IMR-90 (cell line): ENCODE data around the gene FAT1. TPM values are rescaled to one million over a fixed set of nuclear protein-coding genes. Genes with fewer than 3 reads are reported as not detected.

ENCODE experiments used
- ATAC-seq: fragments of 200-7000 bp; cut with Tn5 transposase; 2 replicates; pipeline ENCODE4 v1.9.1; 2020; ENCODE audit warnings: low read depth, mild to moderate bottlenecking, moderate library complexity
- BruUV-seq: library from RNA; stranded (reverse); fragments of 400-500 nt; replicated peaks from 2 replicates; lab custom pipeline; 2021; lab: Mats Ljungman, UMichigan
- CTCF ChIA-PET: fragments of 300-600 bp; formaldehyde crosslinking; extraction: SDS; loops from one replicate; lab custom pipeline; 2021; ENCODE audit warnings: antibody characterized with exemption; lab: Yijun Ruan, JAX
- POLR2A ChIA-PET: fragments of 300-600 bp; sonication (Branson Sonifier 250); formaldehyde crosslinking; loops from one replicate; lab custom pipeline; 2022; ENCODE audit warnings: antibody characterized with exemption; ENCODE audit not compliant: unreplicated experiment; lab: Charles Lee
- DNase-seq: peaks from one replicate; pipeline ENCODE4 v3.0.0; 2013
- H2AFZ ChIP-seq: replicated peaks from 2 replicates; pipeline ENCODE3; 2013; ENCODE audit warnings: low read length, mild to moderate bottlenecking; ENCODE audit not compliant: poor library complexity
- H2AK5ac ChIP-seq: 2 replicates; pipeline ENCODE4 v1.6.1; 2013; ENCODE audit warnings: low read depth, low read length, inconsistent platforms
- H2AK9ac ChIP-seq: replicated peaks from 2 replicates; pipeline ENCODE3; 2013; ENCODE audit warnings: mild to moderate bottlenecking, low read depth, low read length, moderate library complexity; ENCODE audit not compliant: poor library complexity
- H2BK120ac ChIP-seq: 2 replicates; pipeline ENCODE4 v1.6.1; 2013; ENCODE audit warnings: low read depth, low read length, inconsistent platforms
- H2BK15ac ChIP-seq: 3 replicates; pipeline ENCODE4 v1.6.1; 2013; ENCODE audit warnings: low read depth, low read length, inconsistent platforms
- H2BK20ac ChIP-seq: 2 replicates; pipeline ENCODE4 v1.6.1; 2013; ENCODE audit warnings: low read depth, mild to moderate bottlenecking, inconsistent platforms, low read length, moderate library complexity
- H2BK5ac ChIP-seq: 2 replicates; pipeline ENCODE4 v1.6.1; 2013; ENCODE audit warnings: mild to moderate bottlenecking, low read depth, low read length, inconsistent platforms; ENCODE audit not compliant: poor library complexity, severe bottlenecking
- H3K14ac ChIP-seq: replicated peaks from 2 replicates; pipeline ENCODE4 v1.6.1; 2013; ENCODE audit warnings: low read depth, low read length, inconsistent platforms
- H3K18ac ChIP-seq: 2 replicates; pipeline ENCODE4 v1.6.1; 2013; ENCODE audit warnings: low read depth, low read length, control low read depth
- H3K23ac ChIP-seq: 2 replicates; pipeline ENCODE4 v1.6.1; 2013; ENCODE audit warnings: low read depth, low read length, inconsistent platforms
- H3K27ac ChIP-seq: 2 replicates; pipeline ENCODE4 v1.5.1; 2013; ENCODE audit warnings: mild to moderate bottlenecking, control low read depth, low read length; ENCODE audit not compliant: insufficient read depth
- H3K27me3 ChIP-seq: 2 replicates; pipeline ENCODE4 v1.6.1; 2013; ENCODE audit warnings: low read length; ENCODE audit not compliant: control insufficient read depth, insufficient read depth
- H3K36me3 ChIP-seq: 2 replicates; pipeline ENCODE4 v1.6.1; 2013; ENCODE audit warnings: low read length, mixed read lengths; ENCODE audit not compliant: control insufficient read depth, insufficient read depth
- H3K4ac ChIP-seq: 2 replicates; pipeline ENCODE4 v1.6.1; 2013; ENCODE audit warnings: low read depth, low read length, inconsistent platforms
- H3K4me1 ChIP-seq: 2 replicates; pipeline ENCODE4 v1.6.1; 2013; ENCODE audit warnings: low read length, mixed read lengths; ENCODE audit not compliant: control insufficient read depth, insufficient read depth
- H3K4me2 ChIP-seq: 2 replicates; pipeline ENCODE4 v1.6.1; 2013; ENCODE audit warnings: low read depth, mild to moderate bottlenecking, control low read depth, low read length, moderate library complexity
- H3K4me3 ChIP-seq: 2 replicates; pipeline ENCODE4 v1.5.1; 2013; ENCODE audit warnings: low read depth, mild to moderate bottlenecking, control low read depth, low read length, moderate library complexity; ENCODE audit not compliant: insufficient read depth
- H3K56ac ChIP-seq: 2 replicates; pipeline ENCODE4 v1.6.1; 2013; ENCODE audit warnings: low read length, inconsistent platforms; ENCODE audit not compliant: insufficient read depth; ENCODE audit errors: extremely low read depth
- H3K79me1 ChIP-seq, 2 experiments: 2 replicates each; pipeline ENCODE4 v1.6.1; 2013; ENCODE audit warnings: low read length in 2 of 2, inconsistent platforms in 1 of 2, low read depth in 1 of 2
- H3K9ac ChIP-seq: 2 replicates; pipeline ENCODE4 v1.6.1; 2013; ENCODE audit warnings: low read depth, low read length, control low read depth
- H3K9me1 ChIP-seq: 2 replicates; pipeline ENCODE4 v1.6.1; 2013; ENCODE audit warnings: low read length, inconsistent platforms; ENCODE audit not compliant: insufficient read depth
- H3K9me3 ChIP-seq: 2 replicates; pipeline ENCODE4 v1.6.1; 2013; ENCODE audit warnings: low read length; ENCODE audit not compliant: control insufficient read depth, insufficient read depth
- H4K20me1 ChIP-seq: 2 replicates; pipeline ENCODE4 v1.6.1; 2013; ENCODE audit warnings: low read length, inconsistent platforms; ENCODE audit not compliant: insufficient read depth
- H4K5ac ChIP-seq: 2 replicates; pipeline ENCODE4 v1.6.1; 2013; ENCODE audit warnings: mild to moderate bottlenecking, low read depth, low read length, control low read depth
- H4K8ac ChIP-seq, 2 experiments: 2 replicates each; pipeline ENCODE4 v1.6.1; 2013; ENCODE audit warnings: low read depth in 2 of 2, low read length in 2 of 2, control low read depth in 1 of 2, inconsistent platforms in 1 of 2
- H4K91ac ChIP-seq: 2 replicates; pipeline ENCODE4 v1.6.1; 2013; ENCODE audit warnings: low read depth, low read length, inconsistent platforms; ENCODE audit not compliant: insufficient read depth
- BHLHE40 ChIP-seq: fragments of 150-350 bp; IDR thresholded peaks from 2 replicates; pipeline ENCODE4 v1.6.1; 2016; ENCODE audit warnings: mild to moderate bottlenecking, low read depth, low read length
- CEBPB ChIP-seq: IDR thresholded peaks from 2 replicates; pipeline ENCODE4 v1.6.1; 2012; ENCODE audit warnings: low read depth, low read length, improper control_type of control experiment
- CHD1 ChIP-seq: IDR thresholded peaks from 2 replicates; pipeline ENCODE4 v1.6.1; 2012; ENCODE audit warnings: low read depth, low read length, improper control_type of control experiment
- CTCF ChIP-seq: conservative IDR thresholded peaks from 2 replicates; pipeline ENCODE4 v1.5.1; 2012; ENCODE audit warnings: mild to moderate bottlenecking, low read depth, low read length, improper control_type of control experiment
- ELK1 ChIP-seq: fragments of 150-350 bp; IDR thresholded peaks from 2 replicates; pipeline ENCODE4 v1.6.1; 2016; ENCODE audit warnings: low read depth, mild to moderate bottlenecking, low read length, moderate library complexity, borderline replicate concordance
- FOS ChIP-seq: fragments of 150-350 bp; IDR thresholded peaks from 2 replicates; pipeline ENCODE4 v1.6.1; 2016; ENCODE audit warnings: low read depth, low read length
- MAFK ChIP-seq: IDR thresholded peaks from 2 replicates; pipeline ENCODE4 v1.6.1; 2012; ENCODE audit warnings: low read depth, low read length, improper control_type of control experiment
- MAZ ChIP-seq: IDR thresholded peaks from 2 replicates; pipeline ENCODE4 v1.6.1; 2012; ENCODE audit warnings: low read depth, mild to moderate bottlenecking, low read length, improper control_type of control experiment, moderate library complexity, borderline replicate concordance
- MXI1 ChIP-seq: IDR thresholded peaks from 2 replicates; pipeline ENCODE4 v1.6.1; 2012; ENCODE audit warnings: low read depth, mild to moderate bottlenecking, low read length, moderate library complexity, borderline replicate concordance
- NFE2L2 ChIP-seq: fragments of 150-350 bp; IDR thresholded peaks from 2 replicates; pipeline ENCODE4 v1.6.1; 2016; ENCODE audit warnings: low read depth, mild to moderate bottlenecking, low read length
- POLR2A ChIP-seq: IDR thresholded peaks from 2 replicates; pipeline ENCODE4 v1.6.1; 2012; ENCODE audit warnings: mild to moderate bottlenecking, low read depth, low read length
- RAD21 ChIP-seq: IDR thresholded peaks from 2 replicates; pipeline ENCODE4 v1.6.1; 2012; ENCODE audit warnings: low read length, improper control_type of control experiment
- RCOR1 ChIP-seq: IDR thresholded peaks from 2 replicates; pipeline ENCODE4 v1.6.1; 2012; ENCODE audit warnings: mild to moderate bottlenecking, low read length, improper control_type of control experiment; ENCODE audit not compliant: insufficient replicate concordance
- RFX5 ChIP-seq: IDR thresholded peaks from 2 replicates; pipeline ENCODE4 v1.8.0; 2012; ENCODE audit warnings: low read depth, mild to moderate bottlenecking, low read length, moderate library complexity
- SMC3 ChIP-seq: fragments of 150-350 bp; IDR thresholded peaks from 2 replicates; pipeline ENCODE4 v1.6.1; 2016; ENCODE audit warnings: low read depth, mild to moderate bottlenecking, antibody characterized with exemption, low read length, moderate library complexity
- USF2 ChIP-seq: fragments of 150-350 bp; IDR thresholded peaks from 2 replicates; pipeline ENCODE4 v1.6.1; 2017; ENCODE audit warnings: mild to moderate bottlenecking, antibody characterized with exemption, low read length, low read depth
- WGBS, 2 experiments: methylation state at CpG; one replicate each; pipeline versions ENCODE4 v1.1.5 to v1.1.7; 2013; ENCODE audit warnings: missing lambda C conversion rate in 2 of 2; ENCODE audit not compliant: insufficient read length in 1 of 2; ENCODE audit errors: extremely low coverage in 2 of 2; 5-methylcytosine and 5-hydroxymethylcytosine counted together
- dilution Hi-C: fragments of 300-500 bp; cut with HindIII; formaldehyde crosslinking; loops from one replicate; pipeline ENCODE4 v1.14.3; 2018; ENCODE audit warnings: low sequenced_read_pairs; ENCODE audit not compliant: unreplicated experiment
- in situ Hi-C: fragments of 300-500 bp; cut with MboI; formaldehyde crosslinking; loops from 3 replicates; pipeline ENCODE4 v1.14.3; 2019; ENCODE audit warnings: low sequenced_read_pairs, inconsistent platforms, mixed read lengths
- intact Hi-C: fragments of 100-400 bp; cut with micrococcal nuclease; formaldehyde crosslinking; loops from 2 replicates; pipeline ENCODE4 v1.10.0; 2022
- polyA plus RNA-seq, 3 experiments: library from polyadenylated mRNA; depleted of rRNA; stranded (reverse); fragments of >200 nt; gene quantifications; 2 replicates each; pipeline ENCODE4 v1.2.3, GENCODE V29; 2012; ENCODE audit warnings: low replicate concordance in 1 of 3
- total RNA-seq: library from RNA; depleted of rRNA; stranded (reverse); fragments of >200 nt; gene quantifications from 2 replicates; pipeline ENCODE4 v1.2.3, GENCODE V29; 2012

Gene FAT1
- total and polyA plus RNA-seq, 2 of the 4 experiments (the other 2 are of a cell fraction): 156 to 519 TPM

- ATAC-seq: no peak
- TSS peak; percentile 95 for BruUV-seq
- H3K9me1 ChIP-seq: peaks cover 9% of the 10 kb centered on the region; the same call in 1 of the 2 replicates
- H3K56ac ChIP-seq: no peak overlapping the region
- H3K18ac ChIP-seq: no peak overlapping the region
- H4K8ac ChIP-seq: no peak overlapping the region
- intact Hi-C loops (loop anchor here (5.0 kb wide), 1 partner anchor 101 kb away; no protein-coding TSS in a partner anchor), in situ Hi-C loops (loop anchor here (10.0 kb wide), 1 partner anchor 294 kb away; no protein-coding TSS in a partner anchor), dilution Hi-C loops (no loop called here)
- no peak overlapping the region for H2AFZ ChIP-seq
- H3K27me3 ChIP-seq: no peaks in the 10 kb centered on the region
- H4K20me1 ChIP-seq: peaks cover 68% of the 10 kb centered on the region
- DNase-seq: no peak
- H3K27ac ChIP-seq: peak overlapping the region; percentile 17; the same call in 1 of the 2 replicates
- H2BK20ac ChIP-seq: no peak overlapping the region
- no peak overlapping the region for H3K9ac ChIP-seq
- H4K5ac ChIP-seq: no peak overlapping the region
- peaks cover 39 to 61% of the 10 kb centered on the region in 2 experiments for H3K79me1 ChIP-seq
- TF ChIP-seq RAD21 (no peak), CHD1 (no peak), MXI1 (no peak), POLR2A (no peak), BHLHE40 (no peak), ELK1 (no peak), CEBPB (no peak), FOS (no peak), RFX5 (no peak), USF2 (no peak), RCOR1 (no peak), SMC3 (no peak), NFE2L2 (no peak), CTCF (no peak), MAZ (no peak), MAFK (no peak)
- POLR2A ChIA-PET: no interaction called here
- H4K91ac ChIP-seq: no peak overlapping the region
- no peak overlapping the region for H3K4ac ChIP-seq
- no peak overlapping the region for H2BK15ac ChIP-seq
- H2AK9ac ChIP-seq: no peak overlapping the region
- H2BK120ac ChIP-seq: no peak overlapping the region
- no peak overlapping the region for H3K4me2 ChIP-seq
- H2BK5ac ChIP-seq: no peak overlapping the region
- no peaks in the 10 kb centered on the region for H3K9me3 ChIP-seq
- H3K4me1 ChIP-seq: peaks cover 3% of the 10 kb centered on the region; the same call in 1 of the 2 replicates
- peaks cover 60% of the 10 kb centered on the region for H3K36me3 ChIP-seq
- WGBS, 2 experiments: 100% methylated on average over 6 of the region's 20 CpGs; no CpG with 5 or more reads in 1 of the 2 experiments
- CTCF ChIA-PET: no interaction called here
- no peak overlapping the region for H3K4me3 ChIP-seq
- H2AK5ac ChIP-seq: no peak overlapping the region
- no peak overlapping the region for H3K14ac ChIP-seq
- no peak overlapping the region for H3K23ac ChIP-seq
These were observed 135.2 kb downstream of the FAT1 start for GRCh38 chr4:186588503-186588902.
